Neural cell (in vitro differentiated cells): Measurements from ENCODE around the gene TBC1D14. TPM values are rescaled to one million over a fixed set of nuclear protein-coding genes. Genes with fewer than 3 reads are reported as not detected.
A peak's percentile ranks its signal among the peaks of the same experiment; 100 is the strongest.

Experiments used
- H2AFZ ChIP-seq: fragments of 200-600, 300-800 bp; sonication (generic), shearing (Covaris generic); 2 replicates; pipeline ENCODE4 v1.6.0; 2014; ENCODE audit warnings: low read depth, mild to moderate bottlenecking, antibody characterized with exemption, low read length, moderate library complexity
- H3F3A ChIP-seq: fragments of 200-600 bp; shearing (Covaris generic); 2 replicates; pipeline ENCODE4 v1.6.1; 2016; ENCODE audit warnings: mild to moderate bottlenecking, moderate library complexity, mixed read lengths, antibody characterized with exemption, low read length; ENCODE audit not compliant: insufficient read depth, poor library complexity, severe bottlenecking
- H3K27ac ChIP-seq: fragments of 200-600, 300-800 bp; sonication (generic), shearing (Covaris generic); 2 replicates; pipeline ENCODE4 v1.5.1; 2014; ENCODE audit warnings: mild to moderate bottlenecking, low read length, moderate library complexity
- H3K27me3 ChIP-seq: fragments of 300-800, 200-600 bp; sonication (generic), shearing (Covaris generic); 2 replicates; pipeline ENCODE4 v1.6.0; 2014; ENCODE audit warnings: mild to moderate bottlenecking, low read depth, low read length, moderate library complexity; ENCODE audit not compliant: insufficient read depth
- H3K36me3 ChIP-seq: fragments of 300-800, 200-600 bp; sonication (generic), shearing (Covaris generic); 2 replicates; pipeline ENCODE4 v1.5.1; 2014; ENCODE audit warnings: mild to moderate bottlenecking, antibody characterized with exemption, low read length, moderate library complexity; ENCODE audit not compliant: insufficient read depth
- H3K4me2 ChIP-seq: fragments of 300-800, 200-600 bp; sonication (generic), shearing (Covaris generic); 2 replicates; pipeline ENCODE4 v1.6.0; 2014; ENCODE audit warnings: mild to moderate bottlenecking, low read length
- H3K4me3 ChIP-seq: fragments of 300-800, 200-600 bp; sonication (generic), shearing (Covaris generic); 2 replicates; pipeline ENCODE4 v1.5.1; 2014; ENCODE audit warnings: mild to moderate bottlenecking, low read length, moderate library complexity
- H3K79me2 ChIP-seq: fragments of 200-600 bp; shearing (Covaris generic); replicated peaks from 2 replicates; pipeline ENCODE4 v1.6.0; 2014; ENCODE audit warnings: mild to moderate bottlenecking, low read length, moderate library complexity; ENCODE audit not compliant: insufficient read depth
- H3K9ac ChIP-seq: fragments of 300-800, 200-600 bp; sonication (generic), shearing (Covaris generic); 2 replicates; pipeline ENCODE4 v1.6.1; 2016; ENCODE audit warnings: mild to moderate bottlenecking, low read length, mixed read lengths
- H3K9me2 ChIP-seq: fragments of 200-600 bp; shearing (Covaris generic); 2 replicates; pipeline ENCODE4 v1.6.1; 2016; ENCODE audit warnings: mild to moderate bottlenecking, low read length, mixed read lengths; ENCODE audit not compliant: insufficient read depth
- H3K9me3 ChIP-seq: fragments of 200-600, 300-800 bp; sonication (generic), shearing (Covaris generic); 2 replicates; pipeline ENCODE4 v1.6.1; 2016; ENCODE audit warnings: mild to moderate bottlenecking, mixed run types, low read length, moderate library complexity, mixed read lengths
- H4K20me1 ChIP-seq: fragments of 200-600 bp; shearing (Covaris generic); 2 replicates; pipeline ENCODE4 v1.6.1; 2016; ENCODE audit warnings: mild to moderate bottlenecking, mixed run types; ENCODE audit not compliant: insufficient read depth
- EP300 ChIP-seq: fragments of 450-650 bp; conservative IDR thresholded peaks from 2 replicates; pipeline ENCODE4 v1.6.1; 2014; ENCODE audit warnings: antibody characterized with exemption, mild to moderate bottlenecking, moderate library complexity; ENCODE audit not compliant: poor library complexity, severe bottlenecking
- EZH2 ChIP-seq: fragments of 200-600, 300-800 bp; shearing (Covaris generic), sonication (generic); IDR thresholded peaks from 2 replicates; pipeline ENCODE4 v1.6.1; 2014; ENCODE audit warnings: antibody characterized with exemption, low read length, borderline replicate concordance, mild to moderate bottlenecking; ENCODE audit not compliant: insufficient read depth, poor library complexity, severe bottlenecking
- MXI1 ChIP-seq: fragments of 450-650 bp; conservative IDR thresholded peaks from 2 replicates; pipeline ENCODE4 v1.6.1; 2014; ENCODE audit warnings: antibody characterized with exemption, mild to moderate bottlenecking; ENCODE audit not compliant: poor library complexity, severe bottlenecking
- POLR2AphosphoS5 ChIP-seq: IDR thresholded peaks from 2 replicates; pipeline ENCODE4 v1.6.1; 2012
- RAD21 ChIP-seq: fragments of 450-650 bp; conservative IDR thresholded peaks from 2 replicates; pipeline ENCODE4 v1.6.1; 2014; ENCODE audit warnings: antibody characterized with exemption, mild to moderate bottlenecking, moderate library complexity
- SMC3 ChIP-seq: fragments of 450-650 bp; conservative IDR thresholded peaks from 2 replicates; pipeline ENCODE4 v1.6.1; 2014; ENCODE audit warnings: antibody characterized with exemption, mild to moderate bottlenecking, moderate library complexity; ENCODE audit not compliant: poor library complexity
- TAF1 ChIP-seq: IDR thresholded peaks from 2 replicates; pipeline ENCODE4 v1.6.1; 2012; ENCODE audit warnings: low read depth
- polyA plus RNA-seq: library from polyadenylated mRNA; depleted of rRNA; stranded (reverse); fragments of >200 nt; gene quantifications from 2 replicates; pipeline ENCODE4 v1.2.3, GENCODE V29; 2014
- TF ChIP-seq, protein P1 (sequence below): fragments of 450-650 bp; IDR thresholded peaks from 2 replicates; pipeline ENCODE4 v1.5.1; 2014; ENCODE audit warnings: antibody characterized with exemption, mild to moderate bottlenecking, moderate library complexity; ENCODE audit not compliant: poor library complexity, severe bottlenecking
- TF ChIP-seq, protein P2 (sequence below): IDR thresholded peaks from 2 replicates; pipeline ENCODE4 v1.6.1; 2012; ENCODE audit warnings: borderline replicate concordance

TBC1D14 gene
- polyA plus RNA-seq, 1 donor from 2014 or later: 125 TPM

DNA sequence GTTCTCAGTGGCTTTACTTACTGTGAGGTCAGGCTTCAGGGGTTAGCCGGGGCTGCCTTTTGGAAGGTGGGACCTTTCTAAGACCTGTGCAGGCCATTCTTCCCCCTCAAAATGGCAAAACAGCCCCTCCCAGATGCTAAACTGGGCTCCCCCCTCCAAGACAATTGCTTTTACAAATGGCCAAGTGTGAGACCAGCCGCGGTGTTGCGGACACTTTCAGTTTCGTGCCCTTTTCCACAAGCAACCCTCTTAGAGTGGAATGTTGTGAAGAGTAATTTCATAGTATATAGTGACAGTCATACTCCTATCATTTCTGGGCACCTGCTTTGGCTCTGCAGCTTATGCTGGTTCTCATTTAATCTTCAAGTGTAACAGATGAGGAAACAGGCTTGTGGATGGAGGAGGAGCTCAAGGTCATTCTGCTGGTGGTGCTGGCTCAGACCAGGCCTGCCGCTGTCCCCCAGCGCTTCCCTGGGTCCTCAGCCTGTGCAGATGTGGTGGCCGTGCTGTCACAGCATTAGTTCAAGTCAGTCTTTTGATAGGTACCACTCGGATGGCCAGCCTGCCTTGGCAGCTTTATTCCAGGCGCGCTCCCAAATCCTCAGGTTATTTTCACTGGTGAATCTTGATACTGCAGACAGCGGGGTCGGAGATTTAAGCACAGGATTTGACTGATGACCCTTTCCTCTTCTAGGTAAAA, 78.5 kb downstream of the TBC1D14 start:
- no peaks in the 10 kb centered on the region for H3K9me2 ChIP-seq
- H3F3A ChIP-seq: no peaks in the 10 kb centered on the region
- H3K4me3 ChIP-seq: peak overlapping the region; percentile 99
- H3K79me2 ChIP-seq: peaks cover 49% of the 10 kb centered on the region
- TF ChIP-seq TAF1 (no peak), EP300 (no peak), EZH2 (no peak), RAD21 (no peak), MXI1 (no peak), POLR2AphosphoS5 (no peak), SMC3 (no peak)
- TF ChIP-seq, protein P1, sequence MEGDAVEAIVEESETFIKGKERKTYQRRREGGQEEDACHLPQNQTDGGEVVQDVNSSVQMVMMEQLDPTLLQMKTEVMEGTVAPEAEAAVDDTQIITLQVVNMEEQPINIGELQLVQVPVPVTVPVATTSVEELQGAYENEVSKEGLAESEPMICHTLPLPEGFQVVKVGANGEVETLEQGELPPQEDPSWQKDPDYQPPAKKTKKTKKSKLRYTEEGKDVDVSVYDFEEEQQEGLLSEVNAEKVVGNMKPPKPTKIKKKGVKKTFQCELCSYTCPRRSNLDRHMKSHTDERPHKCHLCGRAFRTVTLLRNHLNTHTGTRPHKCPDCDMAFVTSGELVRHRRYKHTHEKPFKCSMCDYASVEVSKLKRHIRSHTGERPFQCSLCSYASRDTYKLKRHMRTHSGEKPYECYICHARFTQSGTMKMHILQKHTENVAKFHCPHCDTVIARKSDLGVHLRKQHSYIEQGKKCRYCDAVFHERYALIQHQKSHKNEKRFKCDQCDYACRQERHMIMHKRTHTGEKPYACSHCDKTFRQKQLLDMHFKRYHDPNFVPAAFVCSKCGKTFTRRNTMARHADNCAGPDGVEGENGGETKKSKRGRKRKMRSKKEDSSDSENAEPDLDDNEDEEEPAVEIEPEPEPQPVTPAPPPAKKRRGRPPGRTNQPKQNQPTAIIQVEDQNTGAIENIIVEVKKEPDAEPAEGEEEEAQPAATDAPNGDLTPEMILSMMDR: no peak
- TF ChIP-seq, protein P2, sequence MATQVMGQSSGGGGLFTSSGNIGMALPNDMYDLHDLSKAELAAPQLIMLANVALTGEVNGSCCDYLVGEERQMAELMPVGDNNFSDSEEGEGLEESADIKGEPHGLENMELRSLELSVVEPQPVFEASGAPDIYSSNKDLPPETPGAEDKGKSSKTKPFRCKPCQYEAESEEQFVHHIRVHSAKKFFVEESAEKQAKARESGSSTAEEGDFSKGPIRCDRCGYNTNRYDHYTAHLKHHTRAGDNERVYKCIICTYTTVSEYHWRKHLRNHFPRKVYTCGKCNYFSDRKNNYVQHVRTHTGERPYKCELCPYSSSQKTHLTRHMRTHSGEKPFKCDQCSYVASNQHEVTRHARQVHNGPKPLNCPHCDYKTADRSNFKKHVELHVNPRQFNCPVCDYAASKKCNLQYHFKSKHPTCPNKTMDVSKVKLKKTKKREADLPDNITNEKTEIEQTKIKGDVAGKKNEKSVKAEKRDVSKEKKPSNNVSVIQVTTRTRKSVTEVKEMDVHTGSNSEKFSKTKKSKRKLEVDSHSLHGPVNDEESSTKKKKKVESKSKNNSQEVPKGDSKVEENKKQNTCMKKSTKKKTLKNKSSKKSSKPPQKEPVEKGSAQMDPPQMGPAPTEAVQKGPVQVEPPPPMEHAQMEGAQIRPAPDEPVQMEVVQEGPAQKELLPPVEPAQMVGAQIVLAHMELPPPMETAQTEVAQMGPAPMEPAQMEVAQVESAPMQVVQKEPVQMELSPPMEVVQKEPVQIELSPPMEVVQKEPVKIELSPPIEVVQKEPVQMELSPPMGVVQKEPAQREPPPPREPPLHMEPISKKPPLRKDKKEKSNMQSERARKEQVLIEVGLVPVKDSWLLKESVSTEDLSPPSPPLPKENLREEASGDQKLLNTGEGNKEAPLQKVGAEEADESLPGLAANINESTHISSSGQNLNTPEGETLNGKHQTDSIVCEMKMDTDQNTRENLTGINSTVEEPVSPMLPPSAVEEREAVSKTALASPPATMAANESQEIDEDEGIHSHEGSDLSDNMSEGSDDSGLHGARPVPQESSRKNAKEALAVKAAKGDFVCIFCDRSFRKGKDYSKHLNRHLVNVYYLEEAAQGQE: no peak
- no peak overlapping the region for H2AFZ ChIP-seq
- H4K20me1 ChIP-seq: no peaks in the 10 kb centered on the region
- peak overlapping the region; percentile 86 for H3K27ac ChIP-seq
- no peaks in the 10 kb centered on the region for H3K36me3 ChIP-seq
- H3K9ac ChIP-seq: peak overlapping the region; percentile 92
- peak overlapping the region; percentile 87 for H3K4me2 ChIP-seq
- H3K27me3 ChIP-seq: no peaks in the 10 kb centered on the region
- H3K9me3 ChIP-seq: no peaks in the 10 kb centered on the region

DNA sequence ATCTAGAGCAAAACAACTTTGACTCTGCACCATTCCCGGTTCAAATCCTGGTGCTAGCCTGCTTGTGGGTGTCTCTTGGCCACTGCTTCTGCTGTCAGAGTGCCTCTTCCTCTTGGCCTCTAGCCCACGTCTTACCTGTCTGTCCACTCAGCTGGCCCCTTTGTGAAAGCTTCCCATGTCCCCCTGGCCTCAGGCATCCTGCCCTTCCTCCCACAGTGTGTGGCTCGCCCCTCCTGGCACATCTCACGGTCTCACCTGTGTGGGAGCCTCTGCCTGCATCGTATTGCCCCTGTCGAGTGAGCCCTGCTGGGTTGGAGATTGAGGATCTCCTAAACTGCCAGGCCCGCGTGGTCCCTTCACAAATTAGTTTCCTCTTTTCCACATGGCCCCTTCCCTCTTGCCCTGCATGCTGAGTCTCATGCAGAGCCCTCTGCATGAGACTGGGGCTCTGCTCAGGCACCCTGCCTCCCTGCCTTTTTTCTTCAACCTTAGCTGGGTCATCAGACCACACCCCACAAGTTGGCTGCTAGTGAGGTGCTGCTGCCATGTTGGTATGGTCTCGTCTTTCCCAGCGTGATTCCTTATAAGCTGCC, 79.8 kb downstream of the TBC1D14 start:
- Histone ChIP-seq H4K20me1 (no peaks in the 10 kb centered on the region), H3K9me3 (no peaks in the 10 kb centered on the region), H3K4me3 (peak overlapping the region; percentile 99)

More for the DNA sequence above, 79.8 kb downstream of the TBC1D14 start:
- H3K27ac ChIP-seq: no peak overlapping the region
- no peak overlapping the region for H3K4me2 ChIP-seq
- H3K79me2 ChIP-seq: peaks cover 49% of the 10 kb centered on the region
- no peaks in the 10 kb centered on the region for H3K9me2 ChIP-seq
- no peak overlapping the region for H3K9ac ChIP-seq
- H3F3A ChIP-seq: no peaks in the 10 kb centered on the region
- TF ChIP-seq RAD21 (no peak), EP300 (no peak), POLR2AphosphoS5 (no peak), TAF1 (no peak), MXI1 (no peak), EZH2 (no peak), SMC3 (no peak)
- TF ChIP-seq, protein P2: no peak
- TF ChIP-seq, protein P1: no peak
- H3K27me3 ChIP-seq: no peaks in the 10 kb centered on the region
- H2AFZ ChIP-seq: no peak overlapping the region
- no peaks in the 10 kb centered on the region for H3K36me3 ChIP-seq
